IMR-90 (cell line): ENCODE results near the gene ARL10. TPM values are rescaled to one million over a fixed set of nuclear protein-coding genes. Genes with fewer than 3 reads are reported as not detected.

Experiments
- ATAC-seq: fragments of 200-7000 bp; cut with Tn5 transposase; 2 replicates; pipeline ENCODE4 v1.9.1; 2020; ENCODE audit warnings: low read depth, mild to moderate bottlenecking, moderate library complexity
- BruUV-seq: library from RNA; stranded (reverse); fragments of 400-500 nt; replicated peaks from 2 replicates; lab custom pipeline; 2021; lab: Mats Ljungman, UMichigan
- CTCF ChIA-PET: fragments of 300-600 bp; formaldehyde crosslinking; extraction: SDS; loops from one replicate; lab custom pipeline; 2021; ENCODE audit warnings: antibody characterized with exemption; lab: Yijun Ruan, JAX
- POLR2A ChIA-PET: fragments of 300-600 bp; sonication (Branson Sonifier 250); formaldehyde crosslinking; loops from one replicate; lab custom pipeline; 2022; ENCODE audit warnings: antibody characterized with exemption; ENCODE audit not compliant: unreplicated experiment; lab: Charles Lee
- DNase-seq: peaks from one replicate; pipeline ENCODE4 v3.0.0; 2013
- H2AFZ ChIP-seq: replicated peaks from 2 replicates; pipeline ENCODE3; 2013; ENCODE audit warnings: low read length, mild to moderate bottlenecking; ENCODE audit not compliant: poor library complexity
- H2AK5ac ChIP-seq: 2 replicates; pipeline ENCODE4 v1.6.1; 2013; ENCODE audit warnings: low read depth, low read length, inconsistent platforms
- H2AK9ac ChIP-seq: replicated peaks from 2 replicates; pipeline ENCODE3; 2013; ENCODE audit warnings: mild to moderate bottlenecking, low read depth, low read length, moderate library complexity; ENCODE audit not compliant: poor library complexity
- H2BK120ac ChIP-seq: 2 replicates; pipeline ENCODE4 v1.6.1; 2013; ENCODE audit warnings: low read depth, low read length, inconsistent platforms
- H2BK15ac ChIP-seq: 3 replicates; pipeline ENCODE4 v1.6.1; 2013; ENCODE audit warnings: low read depth, low read length, inconsistent platforms
- H2BK20ac ChIP-seq: 2 replicates; pipeline ENCODE4 v1.6.1; 2013; ENCODE audit warnings: low read depth, mild to moderate bottlenecking, inconsistent platforms, low read length, moderate library complexity
- H2BK5ac ChIP-seq: 2 replicates; pipeline ENCODE4 v1.6.1; 2013; ENCODE audit warnings: mild to moderate bottlenecking, low read depth, low read length, inconsistent platforms; ENCODE audit not compliant: poor library complexity, severe bottlenecking
- H3K14ac ChIP-seq: replicated peaks from 2 replicates; pipeline ENCODE4 v1.6.1; 2013; ENCODE audit warnings: low read depth, low read length, inconsistent platforms
- H3K18ac ChIP-seq: 2 replicates; pipeline ENCODE4 v1.6.1; 2013; ENCODE audit warnings: low read depth, low read length, control low read depth
- H3K23ac ChIP-seq: 2 replicates; pipeline ENCODE4 v1.6.1; 2013; ENCODE audit warnings: low read depth, low read length, inconsistent platforms
- H3K27ac ChIP-seq: 2 replicates; pipeline ENCODE4 v1.5.1; 2013; ENCODE audit warnings: mild to moderate bottlenecking, control low read depth, low read length; ENCODE audit not compliant: insufficient read depth
- H3K27me3 ChIP-seq: 2 replicates; pipeline ENCODE4 v1.6.1; 2013; ENCODE audit warnings: low read length; ENCODE audit not compliant: control insufficient read depth, insufficient read depth
- H3K36me3 ChIP-seq: 2 replicates; pipeline ENCODE4 v1.6.1; 2013; ENCODE audit warnings: low read length, mixed read lengths; ENCODE audit not compliant: control insufficient read depth, insufficient read depth
- H3K4ac ChIP-seq: 2 replicates; pipeline ENCODE4 v1.6.1; 2013; ENCODE audit warnings: low read depth, low read length, inconsistent platforms
- H3K4me1 ChIP-seq: 2 replicates; pipeline ENCODE4 v1.6.1; 2013; ENCODE audit warnings: low read length, mixed read lengths; ENCODE audit not compliant: control insufficient read depth, insufficient read depth
- H3K4me2 ChIP-seq: 2 replicates; pipeline ENCODE4 v1.6.1; 2013; ENCODE audit warnings: low read depth, mild to moderate bottlenecking, control low read depth, low read length, moderate library complexity
- H3K4me3 ChIP-seq: 2 replicates; pipeline ENCODE4 v1.5.1; 2013; ENCODE audit warnings: low read depth, mild to moderate bottlenecking, control low read depth, low read length, moderate library complexity; ENCODE audit not compliant: insufficient read depth
- H3K56ac ChIP-seq: 2 replicates; pipeline ENCODE4 v1.6.1; 2013; ENCODE audit warnings: low read length, inconsistent platforms; ENCODE audit not compliant: insufficient read depth; ENCODE audit errors: extremely low read depth
- H3K79me1 ChIP-seq, 2 experiments: 2 replicates each; pipeline ENCODE4 v1.6.1; 2013; ENCODE audit warnings: low read length in 2 of 2, inconsistent platforms in 1 of 2, low read depth in 1 of 2
- H3K9ac ChIP-seq: 2 replicates; pipeline ENCODE4 v1.6.1; 2013; ENCODE audit warnings: low read depth, low read length, control low read depth
- H3K9me1 ChIP-seq: 2 replicates; pipeline ENCODE4 v1.6.1; 2013; ENCODE audit warnings: low read length, inconsistent platforms; ENCODE audit not compliant: insufficient read depth
- H3K9me3 ChIP-seq: 2 replicates; pipeline ENCODE4 v1.6.1; 2013; ENCODE audit warnings: low read length; ENCODE audit not compliant: control insufficient read depth, insufficient read depth
- H4K20me1 ChIP-seq: 2 replicates; pipeline ENCODE4 v1.6.1; 2013; ENCODE audit warnings: low read length, inconsistent platforms; ENCODE audit not compliant: insufficient read depth
- H4K5ac ChIP-seq: 2 replicates; pipeline ENCODE4 v1.6.1; 2013; ENCODE audit warnings: mild to moderate bottlenecking, low read depth, low read length, control low read depth
- H4K8ac ChIP-seq, 2 experiments: 2 replicates each; pipeline ENCODE4 v1.6.1; 2013; ENCODE audit warnings: low read depth in 2 of 2, low read length in 2 of 2, control low read depth in 1 of 2, inconsistent platforms in 1 of 2
- H4K91ac ChIP-seq: 2 replicates; pipeline ENCODE4 v1.6.1; 2013; ENCODE audit warnings: low read depth, low read length, inconsistent platforms; ENCODE audit not compliant: insufficient read depth
- CHD1 ChIP-seq: IDR thresholded peaks from 2 replicates; pipeline ENCODE4 v1.6.1; 2012; ENCODE audit warnings: low read depth, low read length, improper control_type of control experiment
- CTCF ChIP-seq: conservative IDR thresholded peaks from 2 replicates; pipeline ENCODE4 v1.5.1; 2012; ENCODE audit warnings: mild to moderate bottlenecking, low read depth, low read length, improper control_type of control experiment
- ELK1 ChIP-seq: fragments of 150-350 bp; IDR thresholded peaks from 2 replicates; pipeline ENCODE4 v1.6.1; 2016; ENCODE audit warnings: low read depth, mild to moderate bottlenecking, low read length, moderate library complexity, borderline replicate concordance
- FOS ChIP-seq: fragments of 150-350 bp; IDR thresholded peaks from 2 replicates; pipeline ENCODE4 v1.6.1; 2016; ENCODE audit warnings: low read depth, low read length
- MAFK ChIP-seq: IDR thresholded peaks from 2 replicates; pipeline ENCODE4 v1.6.1; 2012; ENCODE audit warnings: low read depth, low read length, improper control_type of control experiment
- MAZ ChIP-seq: IDR thresholded peaks from 2 replicates; pipeline ENCODE4 v1.6.1; 2012; ENCODE audit warnings: low read depth, mild to moderate bottlenecking, low read length, improper control_type of control experiment, moderate library complexity, borderline replicate concordance
- MXI1 ChIP-seq: IDR thresholded peaks from 2 replicates; pipeline ENCODE4 v1.6.1; 2012; ENCODE audit warnings: low read depth, mild to moderate bottlenecking, low read length, moderate library complexity, borderline replicate concordance
- NFE2L2 ChIP-seq: fragments of 150-350 bp; IDR thresholded peaks from 2 replicates; pipeline ENCODE4 v1.6.1; 2016; ENCODE audit warnings: low read depth, mild to moderate bottlenecking, low read length
- POLR2A ChIP-seq: IDR thresholded peaks from 2 replicates; pipeline ENCODE4 v1.6.1; 2012; ENCODE audit warnings: mild to moderate bottlenecking, low read depth, low read length
- RAD21 ChIP-seq: IDR thresholded peaks from 2 replicates; pipeline ENCODE4 v1.6.1; 2012; ENCODE audit warnings: low read length, improper control_type of control experiment
- RCOR1 ChIP-seq: IDR thresholded peaks from 2 replicates; pipeline ENCODE4 v1.6.1; 2012; ENCODE audit warnings: mild to moderate bottlenecking, low read length, improper control_type of control experiment; ENCODE audit not compliant: insufficient replicate concordance
- RFX5 ChIP-seq: IDR thresholded peaks from 2 replicates; pipeline ENCODE4 v1.8.0; 2012; ENCODE audit warnings: low read depth, mild to moderate bottlenecking, low read length, moderate library complexity
- SMC3 ChIP-seq: fragments of 150-350 bp; IDR thresholded peaks from 2 replicates; pipeline ENCODE4 v1.6.1; 2016; ENCODE audit warnings: low read depth, mild to moderate bottlenecking, antibody characterized with exemption, low read length, moderate library complexity
- WGBS, 2 experiments: methylation state at CpG; one replicate each; pipeline versions ENCODE4 v1.1.5 to v1.1.7; 2013; ENCODE audit warnings: missing lambda C conversion rate in 2 of 2; ENCODE audit not compliant: insufficient read length in 1 of 2; ENCODE audit errors: extremely low coverage in 2 of 2; 5-methylcytosine and 5-hydroxymethylcytosine counted together
- dilution Hi-C: fragments of 300-500 bp; cut with HindIII; formaldehyde crosslinking; loops from one replicate; pipeline ENCODE4 v1.14.3; 2018; ENCODE audit warnings: low sequenced_read_pairs; ENCODE audit not compliant: unreplicated experiment
- in situ Hi-C: fragments of 300-500 bp; cut with MboI; formaldehyde crosslinking; loops from 3 replicates; pipeline ENCODE4 v1.14.3; 2019; ENCODE audit warnings: low sequenced_read_pairs, inconsistent platforms, mixed read lengths
- intact Hi-C: fragments of 100-400 bp; cut with micrococcal nuclease; formaldehyde crosslinking; loops from 2 replicates; pipeline ENCODE4 v1.10.0; 2022
- polyA plus RNA-seq, 3 experiments: library from polyadenylated mRNA; depleted of rRNA; stranded (reverse); fragments of >200 nt; gene quantifications; 2 replicates each; pipeline ENCODE4 v1.2.3, GENCODE V29; 2012; ENCODE audit warnings: low replicate concordance in 1 of 3
- total RNA-seq: library from RNA; depleted of rRNA; stranded (reverse); fragments of >200 nt; gene quantifications from 2 replicates; pipeline ENCODE4 v1.2.3, GENCODE V29; 2012

ARL10 gene
- total and polyA plus RNA-seq, 2 of the 4 experiments (the other 2 are of a cell fraction), result 3.6 to 6.0 TPM

- no TSS peak for BruUV-seq
- H3K9me3 ChIP-seq, result no peaks in the 10 kb centered on the region
Measured at GRCh38 chr5:176317534-176318374, 47.5 kb upstream of the ARL10 start.

More at GRCh38 chr5:176317534-176318374, 47.5 kb upstream of the ARL10 start:
- no peaks in the 10 kb centered on the region for H3K27me3 ChIP-seq
- H2BK15ac ChIP-seq, result no peak overlapping the region
- no peak overlapping the region for H3K4ac ChIP-seq
- H3K79me1 ChIP-seq, result no peaks in the 10 kb centered on the region
- no peak overlapping the region for H3K27ac ChIP-seq
- CTCF ChIA-PET, result no interaction called here
- no peaks in the 10 kb centered on the region for H4K20me1 ChIP-seq
- dilution Hi-C loops, result no loop called here
- H3K4me2 ChIP-seq, result no peak overlapping the region
- in situ Hi-C loops, result no loop called here
- ATAC-seq (no peak), DNase-seq (no peak)
- WGBS, 2 experiments, result no CpG with 5 or more reads among the region's 7 CpGs
- POLR2A ChIA-PET, result no interaction called here
- no peak for TF ChIP-seq RFX5
- TF ChIP-seq NFE2L2, result no peak
- no peak for TF ChIP-seq CHD1
- TF ChIP-seq MAZ, result no peak
- TF ChIP-seq MAFK, result no peak
- no peak for TF ChIP-seq ELK1
- no peak for TF ChIP-seq RCOR1
- TF ChIP-seq CTCF, result no peak
- no peak for TF ChIP-seq FOS
- TF ChIP-seq RAD21, result no peak
- TF ChIP-seq POLR2A, result no peak
- TF ChIP-seq SMC3, result no peak
- no peak for TF ChIP-seq MXI1
- H3K23ac ChIP-seq, result no peak overlapping the region
- no peak overlapping the region for H2AK9ac ChIP-seq
- no peaks in the 10 kb centered on the region for H3K4me1 ChIP-seq
- no peak overlapping the region for H3K56ac ChIP-seq
- H4K91ac ChIP-seq, result no peak overlapping the region
- no peak overlapping the region for H3K4me3 ChIP-seq
- intact Hi-C loops, result no loop called here
- no peak overlapping the region for H3K9ac ChIP-seq
- no peak overlapping the region for H4K5ac ChIP-seq
- no peak overlapping the region for H4K8ac ChIP-seq
- no peak overlapping the region for H2AFZ ChIP-seq
- no peak overlapping the region for H3K14ac ChIP-seq
- no peak overlapping the region for H3K18ac ChIP-seq
- H3K36me3 ChIP-seq, result peaks cover 6% of the 10 kb centered on the region
- H2BK20ac ChIP-seq, result no peak overlapping the region
- 0 out of 2 replicates have a peak, but pooled peaks cover 3% of the 10 kb centered on the region for H3K9me1 ChIP-seq
- H2BK120ac ChIP-seq, result no peak overlapping the region
- H2BK5ac ChIP-seq, result no peak overlapping the region
- H2AK5ac ChIP-seq, result no peak overlapping the region
